ENCODE results near the gene PRPS1.
"Not testable (repeated sequence)": the region's sequence is repeated elsewhere in the genome, so short reads cannot be mapped to it uniquely, and the experiment has no call there.

PRPS1 gene

GRCh38 chrX:107632346-107632745 is 4.0 kb downstream of the PRPS1 start:
- no peak for DNase-seq

DNA sequence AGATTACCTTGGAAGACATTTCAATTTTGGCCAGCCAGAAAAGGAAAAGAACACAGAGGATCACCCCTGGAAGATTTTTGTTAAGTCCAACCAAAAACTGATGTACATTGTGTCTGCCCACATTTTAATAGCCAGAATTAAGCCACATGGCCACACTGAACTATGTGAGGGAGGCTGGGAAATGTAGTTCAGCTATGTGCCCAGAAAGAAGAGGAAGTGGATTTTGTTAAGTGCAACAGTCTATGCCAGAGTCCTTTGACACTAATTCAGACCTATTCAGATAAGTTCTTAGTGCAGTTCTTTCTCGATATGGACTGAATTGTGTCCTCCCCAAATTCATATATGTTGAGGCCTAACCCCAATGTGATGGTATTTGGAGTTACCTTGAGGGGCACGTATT is 18.4 kb downstream of the PRPS1 start:
- no peak for DNase-seq

DNA sequence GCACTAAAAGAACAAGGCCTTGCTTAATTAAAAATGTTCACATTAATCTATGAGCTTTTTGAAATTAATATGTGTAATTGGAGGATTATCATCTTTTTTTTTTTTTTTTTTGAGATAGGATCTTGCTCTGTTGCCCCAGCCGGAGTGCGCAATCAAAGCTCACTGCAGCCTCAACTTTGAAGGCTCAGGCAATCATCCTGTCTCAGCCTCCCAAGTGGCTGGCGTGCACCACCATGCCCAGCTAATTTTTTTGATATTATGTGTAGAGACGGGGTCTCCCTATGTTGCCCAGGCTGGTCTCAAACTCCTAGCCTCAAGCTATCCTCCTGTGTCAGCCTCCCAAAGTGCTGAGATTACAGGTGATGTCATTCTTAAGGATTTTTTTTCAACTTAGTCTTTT is 20.0 kb downstream of the PRPS1 start:
- DNase-seq, result no peak

- DNase-seq, result no peak
Observed at GRCh38 chrX:107654566-107654871, 26.2 kb downstream of the PRPS1 start.

DNA sequence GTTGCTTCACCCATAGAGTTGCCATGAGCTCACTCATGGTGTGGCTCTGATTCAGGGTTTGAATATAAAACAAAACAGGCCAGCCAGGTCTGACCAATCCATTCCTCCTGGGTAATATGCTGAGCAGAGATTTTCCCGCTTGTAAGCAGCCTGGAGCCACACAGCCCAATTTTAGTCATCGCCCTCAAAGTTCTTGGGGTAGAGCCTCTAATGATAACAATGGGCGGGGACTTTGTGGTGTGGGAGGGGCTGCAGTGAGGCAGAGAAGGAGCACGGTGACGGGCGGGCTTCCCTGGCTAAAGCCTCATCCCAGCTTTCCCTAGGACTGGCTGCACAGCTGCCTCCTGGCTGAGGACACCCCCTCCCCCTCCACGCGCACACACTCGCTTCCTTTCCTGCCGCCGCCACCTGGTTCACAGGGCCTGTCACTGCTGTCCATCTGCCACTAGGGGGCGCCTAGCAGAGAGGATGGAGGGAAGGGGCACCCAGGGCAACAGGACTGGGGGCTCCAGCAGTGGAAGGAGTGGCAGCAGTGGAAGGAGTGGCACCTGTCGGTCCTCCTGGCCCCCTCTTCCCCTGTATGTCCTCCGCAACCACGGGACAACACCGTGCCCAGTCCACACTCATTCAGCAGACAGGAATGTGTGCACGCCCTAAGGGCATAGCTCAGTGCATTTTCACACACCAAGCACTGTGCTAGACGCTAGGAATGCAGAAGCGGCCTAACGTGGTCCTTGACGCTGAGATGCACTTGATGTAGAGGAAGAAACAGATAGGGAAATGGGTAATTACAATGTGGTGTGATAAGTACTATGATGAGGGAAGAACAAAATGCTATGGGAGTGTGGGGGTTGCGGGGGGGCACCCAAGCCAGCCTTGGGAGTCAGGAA is 26.8 kb downstream of the PRPS1 start:
- peak; percentile 22 to 50 (median 40) for DNase-seq

DNA sequence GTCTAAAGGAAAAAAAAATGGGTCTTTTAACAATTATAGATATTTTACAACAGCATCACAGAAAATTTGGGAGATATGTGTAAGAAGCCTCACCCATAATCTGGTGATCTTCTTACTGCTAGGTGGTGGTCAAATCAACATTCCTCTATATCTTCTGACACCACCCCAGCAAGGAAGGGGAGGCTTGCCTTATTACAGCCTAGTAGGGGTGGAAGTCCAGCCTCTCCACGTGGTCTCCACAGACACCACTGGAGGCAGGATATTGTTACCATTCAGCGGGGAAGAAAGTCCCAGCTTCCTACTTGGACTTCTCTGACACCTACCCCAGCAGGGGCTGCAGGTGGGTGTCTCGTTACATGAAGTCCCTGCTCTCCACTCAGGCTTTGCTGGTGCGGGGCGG is 28.7 kb downstream of the PRPS1 start:
- no peak for DNase-seq

GRCh38 chrX:107658660-107659059 is 30.4 kb downstream of the PRPS1 start:
- no peak for DNase-seq

DNA sequence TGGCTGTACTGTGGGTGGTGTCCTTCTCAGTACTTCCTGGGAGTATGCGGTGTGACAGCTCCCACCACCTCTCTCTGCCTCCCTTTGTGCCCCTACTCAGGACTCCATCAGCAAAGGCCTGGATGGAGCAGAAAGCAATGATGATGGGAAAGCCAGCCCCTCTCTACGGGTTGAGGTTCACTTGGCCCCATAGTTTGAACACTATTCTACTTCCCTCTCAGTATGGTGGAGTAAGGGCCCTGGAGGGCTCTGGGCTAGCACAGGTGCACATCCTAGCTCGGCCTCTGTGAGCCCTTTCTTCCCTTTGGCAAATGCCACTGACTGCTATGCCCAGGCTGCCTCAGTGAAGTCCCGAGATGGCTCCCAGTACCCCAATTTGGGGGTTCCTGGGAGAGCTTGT is 31.0 kb downstream of the PRPS1 start:
- DNase-seq, result no peak

DNA sequence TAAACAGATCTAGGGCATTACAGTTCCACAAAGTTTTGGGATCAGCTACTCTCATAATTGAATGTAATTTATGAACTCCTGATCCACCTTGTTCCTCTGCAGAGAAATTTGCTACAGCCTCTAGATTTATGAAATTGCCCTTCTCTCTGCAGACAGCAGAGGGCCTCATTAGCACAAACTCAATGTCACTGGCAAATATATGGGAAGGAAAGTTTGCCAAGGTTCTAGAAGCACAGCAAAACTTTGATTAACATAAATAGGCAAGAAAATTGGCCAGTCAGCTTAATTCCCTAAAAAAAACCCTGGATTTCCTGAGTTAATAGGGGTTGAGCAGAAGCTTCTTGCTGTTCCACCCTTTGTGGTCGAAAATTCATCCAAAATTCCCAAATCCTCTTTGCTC is 31.5 kb downstream of the PRPS1 start:
- no peak for DNase-seq

DNA sequence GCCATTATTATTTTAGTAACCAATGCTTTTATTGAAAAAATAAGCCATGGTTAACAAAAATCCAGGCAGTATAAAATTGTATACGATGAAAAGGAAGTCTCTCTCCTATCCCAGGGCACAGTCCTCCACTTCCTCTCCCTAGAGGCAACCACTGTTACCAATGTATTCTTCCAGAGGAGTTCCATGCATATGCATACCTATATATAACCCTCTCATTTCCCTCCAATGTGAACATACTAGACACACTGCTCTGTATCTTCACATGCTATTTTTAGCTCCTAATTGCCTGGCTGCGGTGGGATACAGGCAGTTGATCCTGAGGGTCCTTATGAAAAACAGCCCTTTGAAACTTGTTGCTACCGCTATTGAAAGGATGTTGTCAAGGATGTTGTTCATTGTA is 33.8 kb downstream of the PRPS1 start:
- DNase-seq, result no peak

DNA sequence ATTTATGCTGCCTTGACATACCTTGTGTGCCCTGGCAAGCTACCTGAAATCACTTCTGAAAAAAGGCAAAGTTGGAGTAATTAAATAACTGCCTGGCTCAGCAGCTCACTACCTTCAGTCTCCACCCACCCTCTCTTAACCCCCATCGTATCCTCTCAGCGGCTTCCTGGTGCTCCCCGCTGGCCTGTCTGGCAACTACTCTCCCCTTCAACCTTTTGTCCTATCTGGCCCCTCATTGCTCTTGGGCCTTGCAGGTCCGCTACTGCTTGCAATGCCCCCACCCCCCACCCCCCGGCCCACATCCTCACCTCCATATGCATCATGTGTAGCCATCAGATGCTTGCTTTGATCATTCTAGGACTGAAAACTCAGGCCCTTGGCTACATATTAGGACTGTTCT is 34.5 kb downstream of the PRPS1 start:
- no peak for DNase-seq

GRCh38 chrX:107666931-107667330 is 38.6 kb downstream of the PRPS1 start:
- DNase-seq, result no peak

DNA sequence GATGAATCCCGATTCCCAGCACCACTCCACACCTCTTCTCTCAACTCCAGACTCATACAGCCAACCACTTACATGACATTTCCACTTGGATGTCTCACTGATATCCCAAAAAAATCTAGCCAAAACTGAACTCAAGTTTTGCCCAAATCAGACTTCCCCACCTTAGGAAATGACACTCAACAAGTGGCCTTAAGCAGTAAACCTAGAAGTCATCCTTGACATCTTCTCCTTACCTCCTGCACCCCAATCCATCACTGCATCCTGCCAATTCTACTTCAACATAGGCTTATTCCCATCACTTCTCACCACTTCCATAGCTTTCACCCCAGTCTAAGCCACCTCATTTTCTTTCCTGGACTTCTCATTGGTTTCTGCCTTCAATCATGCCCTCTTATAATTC is 39.1 kb downstream of the PRPS1 start:
- DNase-seq, result no peak

DNA sequence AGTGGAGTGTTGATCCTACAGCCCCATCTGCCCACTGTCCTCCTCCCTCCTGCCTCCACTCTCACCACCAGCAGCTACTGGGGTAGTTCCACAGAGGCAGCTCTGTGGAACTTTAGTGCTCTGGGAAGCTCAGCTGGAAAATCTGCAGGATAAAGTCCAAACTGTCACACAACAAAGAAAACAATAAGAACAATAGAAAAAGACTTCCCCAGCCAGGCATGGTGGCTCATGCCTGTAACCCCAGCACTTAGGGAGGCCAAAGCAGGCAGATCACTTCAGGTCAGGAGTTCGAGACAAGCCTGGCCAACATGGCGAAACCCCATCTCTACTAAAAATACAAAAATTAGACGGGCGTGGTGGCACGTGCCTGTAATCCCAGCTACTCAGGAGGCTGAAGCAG is 40.4 kb downstream of the PRPS1 start:
- DNase-seq, result not testable (repeated sequence)

DNA sequence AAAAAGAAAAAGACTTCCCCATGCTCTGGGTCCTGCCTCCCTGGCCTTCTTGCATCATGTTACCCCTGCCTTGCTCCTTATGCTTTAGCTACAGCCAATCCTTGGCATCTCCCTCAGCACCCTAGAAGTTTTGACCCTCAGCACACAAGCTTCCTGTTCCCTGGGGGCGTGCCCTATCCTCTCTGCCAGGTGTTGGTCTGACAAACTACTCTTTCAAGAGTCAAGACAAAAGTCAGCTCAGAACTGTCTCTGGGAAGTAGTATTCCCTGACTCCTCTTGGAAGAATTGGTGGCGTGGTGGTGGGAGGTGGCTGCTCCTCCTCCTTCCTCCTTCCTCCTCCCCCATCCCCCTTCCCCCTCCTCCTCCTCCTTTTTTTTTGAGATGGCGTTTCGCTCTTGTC is 41.0 kb downstream of the PRPS1 start:
- DNase-seq, result no peak

DNA sequence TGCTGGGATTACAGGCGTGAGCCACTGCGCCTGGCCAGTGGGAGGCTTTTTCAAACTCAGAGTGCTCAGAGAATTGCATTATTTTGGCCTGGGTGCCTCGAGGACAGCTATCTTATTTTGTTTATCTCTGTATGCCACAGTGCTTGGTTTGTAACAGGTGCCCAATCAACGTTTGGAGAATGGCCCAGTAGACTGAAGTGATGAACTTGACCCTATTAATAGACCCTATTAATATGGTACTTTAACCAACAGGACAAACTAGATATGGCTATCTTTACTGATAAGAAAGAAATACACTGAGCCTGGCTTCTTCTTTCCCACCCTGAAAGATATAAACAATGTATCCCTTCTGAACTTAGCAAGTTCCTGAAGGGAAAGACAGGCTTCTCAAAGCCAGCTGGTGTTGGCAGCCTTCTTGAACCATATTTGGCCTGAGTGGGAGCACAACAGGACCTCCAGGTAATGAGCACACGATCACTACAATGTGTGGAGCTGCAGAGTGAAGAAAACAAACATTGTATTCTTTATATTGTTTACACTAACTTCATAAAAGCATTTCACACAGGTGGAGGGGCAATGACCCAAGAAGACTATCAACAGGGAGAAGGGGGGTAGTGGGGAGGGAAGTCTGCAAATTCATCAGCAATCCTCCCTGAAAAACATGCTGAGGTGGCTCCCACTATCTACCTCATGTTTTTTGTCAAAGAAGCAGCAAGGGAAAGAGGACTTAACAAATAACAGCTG is 41.7 kb downstream of the PRPS1 start:
- no peak for DNase-seq

GRCh38 chrX:107671256-107671655 is 42.9 kb downstream of the PRPS1 start:
- DNase-seq, result not testable (repeated sequence)

- DNase-seq, result peak; percentile 15 to 59 (median 34)
Observed at GRCh38 chrX:107672955-107673378, 44.7 kb downstream of the PRPS1 start.

DNA sequence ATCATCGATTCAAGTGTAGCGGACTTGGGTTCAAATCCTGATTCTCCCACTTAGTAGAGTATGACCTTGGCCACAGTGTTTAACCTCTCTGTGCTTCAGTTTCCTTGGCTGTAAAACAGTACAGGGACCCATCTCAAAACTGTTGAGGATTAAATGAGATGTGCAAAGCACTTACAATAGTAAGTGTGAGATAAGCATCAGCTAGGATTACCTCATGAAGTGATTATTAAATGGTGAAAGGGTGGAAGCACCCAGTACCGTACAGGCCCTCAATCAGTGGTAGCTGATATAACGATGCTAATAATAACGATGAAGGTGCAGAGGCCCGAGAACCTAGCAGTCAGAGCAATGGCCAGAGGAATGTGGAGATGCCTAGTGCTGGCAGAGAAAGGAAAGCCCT is 45.1 kb downstream of the PRPS1 start:
- no peak for DNase-seq

GRCh38 chrX:107673933-107674479 is 45.7 kb downstream of the PRPS1 start:
- peak; percentile 48 to 78 (median 73) for DNase-seq

GRCh38 chrX:107674480-107675364 is 46.4 kb downstream of the PRPS1 start:
- peak in 1 of 4 experiments; percentile 2 for DNase-seq

DNA sequence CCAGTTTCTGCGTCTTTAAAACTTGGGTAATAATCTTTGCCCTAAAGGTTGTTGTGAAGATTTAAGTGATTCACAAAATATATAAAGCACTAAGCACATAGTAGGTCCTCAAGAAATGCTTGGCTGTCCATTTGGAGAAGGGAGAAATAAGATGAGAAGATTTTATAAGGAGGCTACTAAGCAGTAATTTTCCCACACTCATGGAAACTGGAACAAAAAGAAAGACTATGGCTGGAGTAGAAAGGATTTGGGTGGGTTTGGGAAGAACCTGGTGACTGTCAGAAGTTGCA is 47.0 kb downstream of the PRPS1 start:
- DNase-seq, result no peak

- no peak for DNase-seq
Observed at GRCh38 chrX:107675823-107676555, 47.7 kb downstream of the PRPS1 start.
